K562 (cell line): ENCODE data around the gene UNC79. TPM values are rescaled to one million over a fixed set of nuclear protein-coding genes. Genes with fewer than 3 reads are reported as not detected.

Source experiments
- ATAC-seq: fragments of 200-7000 bp; cut with Tn5 transposase; 3 replicates; pipeline ENCODE4 v1.9.1; 2020; ENCODE audit warnings: moderate library complexity
- BruUV-seq: library from RNA; stranded (reverse); fragments of 400-500 nt; replicated peaks from 2 replicates; lab custom pipeline; 2021; lab: Mats Ljungman, UMichigan
- CTCF ChIA-PET: fragments of 300-600 bp; formaldehyde crosslinking; extraction: SDS; loops from one replicate; lab custom pipeline; 2021; ENCODE audit warnings: low intra/inter-chr PET ratio; lab: Yijun Ruan, JAX
- POLR2A ChIA-PET: fragments of 300-600, 350-650 bp; sonication (Branson Sonifier 250); formaldehyde crosslinking; extraction: SDS; loops from one replicate; lab custom pipeline; 2021; ENCODE audit warnings: antibody characterized with exemption, inconsistent platforms; lab: Yijun Ruan, JAX
- DNase-seq, 4 experiments: peaks; one replicate each; pipeline versions ENCODE4 v3.0.0 to v3.0.0-alpha.2; 2011 to 2018; ENCODE audit warnings: low spot score in 3 of 4, mixed read lengths in 3 of 4; ENCODE audit errors: extremely low read depth in 1 of 4
- FAIRE-seq: peaks from 2 replicates; lab custom pipeline; 2011; peaks lifted over from hg19 to GRCh38; lab: Jason Lieb, UNC
- H2AFZ ChIP-seq: 2 replicates; pipeline ENCODE4 v1.6.0; 2011; ENCODE audit warnings: low read depth, low read length, control low read depth, inconsistent platforms
- H3K27ac ChIP-seq: fragments of 200-600 bp; 3 replicates; pipeline ENCODE4 v1.8.0; 2011; ENCODE audit warnings: low read depth, mild to moderate bottlenecking, control low read depth, inconsistent platforms, low read length, moderate library complexity, mixed read lengths; ENCODE audit errors: extremely low read depth
- H3K27me3 ChIP-seq, 2 experiments: fragments of 300-600 bp in 1 of 2; 2 replicates in 1 of 2; 3 replicates in 1 of 2; pipeline versions ENCODE4 v1.6.0 to v1.8.0; 2011; ENCODE audit warnings: inconsistent platforms in 2 of 2, low read length in 2 of 2, mild to moderate bottlenecking in 1 of 2, mixed read lengths in 1 of 2, moderate library complexity in 1 of 2; ENCODE audit not compliant: control insufficient read depth in 2 of 2, insufficient read depth in 2 of 2
- H3K36me3 ChIP-seq: fragments of 300-600 bp; 3 replicates; pipeline ENCODE4 v1.8.0; 2011; ENCODE audit warnings: mild to moderate bottlenecking, low read length, inconsistent platforms; ENCODE audit not compliant: control insufficient read depth, insufficient read depth
- H3K4me1 ChIP-seq, 2 experiments: fragments of 200-600 bp in 1 of 2; replicated peaks in 1 of 2; 2 replicates in 1 of 2; 3 replicates in 1 of 2; pipeline versions ENCODE4 v1.5.1 to v1.8.0; 2011; ENCODE audit warnings: inconsistent platforms in 2 of 2, low read length in 2 of 2, mild to moderate bottlenecking in 1 of 2, mixed read lengths in 1 of 2, moderate library complexity in 1 of 2; ENCODE audit not compliant: control insufficient read depth in 2 of 2, insufficient read depth in 2 of 2
- H3K4me2 ChIP-seq: 2 replicates; pipeline ENCODE4 v1.6.1; 2011; ENCODE audit warnings: low read length, control low read depth, inconsistent platforms, mixed read lengths; ENCODE audit not compliant: insufficient read depth
- H3K4me3 ChIP-seq: fragments of 200-600 bp; sonication (generic), shearing (Covaris generic); 2 replicates; pipeline ENCODE4 v1.5.1; 2016; ENCODE audit warnings: control low read depth, inconsistent platforms
- H3K79me2 ChIP-seq: fragments of 200-600 bp; 3 replicates; pipeline ENCODE4 v1.8.0; 2011; ENCODE audit warnings: low read length, inconsistent platforms; ENCODE audit not compliant: control insufficient read depth, insufficient read depth
- H3K9ac ChIP-seq, 2 experiments: 2 replicates each; pipeline versions ENCODE4 v1.6.0 to v1.6.1; 2011; ENCODE audit warnings: low read depth in 2 of 2, low read length in 2 of 2, control low read depth in 1 of 2, inconsistent platforms in 1 of 2, mild to moderate bottlenecking in 1 of 2, mixed read lengths in 1 of 2; ENCODE audit not compliant: insufficient read depth in 1 of 2
- H3K9me1 ChIP-seq: one replicate; pipeline ENCODE4 v1.6.0; 2011; ENCODE audit warnings: inconsistent platforms, mild to moderate bottlenecking, low read length, moderate library complexity; ENCODE audit not compliant: control insufficient read depth, insufficient read depth
- H3K9me3 ChIP-seq: replicated peaks from 2 replicates; pipeline ENCODE4 v1.5.1; 2011; ENCODE audit warnings: low read depth, low read length, inconsistent platforms; ENCODE audit not compliant: control insufficient read depth, insufficient read depth
- H4K20me1 ChIP-seq: replicated peaks from 2 replicates; pipeline ENCODE4 v1.6.1; 2011; ENCODE audit warnings: low read length, inconsistent platforms, mixed read lengths; ENCODE audit not compliant: control insufficient read depth, insufficient read depth
- ARNT ChIP-seq, 2 experiments: fragments of 450-650 bp; IDR thresholded peaks; 2 replicates each; pipeline ENCODE4 v1.6.1; 2016; ENCODE audit warnings: mild to moderate bottlenecking in 1 of 2
- ATF4 ChIP-seq: fragments of 450-650 bp; formaldehyde crosslinking; IDR thresholded peaks from 2 replicates; pipeline ENCODE4 v1.4.0; 2022; ENCODE audit warnings: mild to moderate bottlenecking, moderate library complexity
- CCNT2 ChIP-seq: IDR thresholded peaks from 2 replicates; pipeline ENCODE4 v1.6.1; 2011; ENCODE audit warnings: borderline replicate concordance, low read depth, mild to moderate bottlenecking, moderate library complexity, mixed read lengths, low read length; ENCODE audit not compliant: insufficient read length; ENCODE audit errors: extremely low read depth
- CTCF ChIP-seq, 3 experiments: IDR thresholded peaks in 2 of 3; conservative IDR thresholded peaks in 1 of 3; 2 replicates each; pipeline ENCODE4 v1.5.1; 2011 to 2012; ENCODE audit warnings: low read length in 3 of 3, mild to moderate bottlenecking in 3 of 3, control low read depth in 2 of 3, improper control_type of control experiment in 1 of 3, inconsistent platforms in 1 of 3, low read depth in 1 of 3, mixed read lengths in 1 of 3, moderate library complexity in 1 of 3; ENCODE audit not compliant: insufficient read depth in 2 of 3
- EGR1 ChIP-seq: fragments of 450-650 bp; conservative IDR thresholded peaks from 2 replicates; pipeline ENCODE4 v1.6.1; 2017; ENCODE audit warnings: mild to moderate bottlenecking
- FOXJ3 ChIP-seq: sonication (generic); formaldehyde crosslinking; IDR thresholded peaks from 2 replicates; pipeline ENCODE4 v1.4.0; 2020; ENCODE audit warnings: mild to moderate bottlenecking, missing genetic modification reagents
- GATAD2B ChIP-seq: fragments of 450-650 bp; IDR thresholded peaks from 2 replicates; pipeline ENCODE4 v1.6.1; 2017; ENCODE audit warnings: mild to moderate bottlenecking, borderline replicate concordance
- HNRNPK ChIP-seq: fragments of 200-400 bp; formaldehyde crosslinking; IDR thresholded peaks from one replicate; pipeline ENCODE4 v1.6.1; 2018; ENCODE audit warnings: mild to moderate bottlenecking, low read depth, low read length; ENCODE audit not compliant: poor library complexity, severe bottlenecking
- MCM2 ChIP-seq: fragments of 450-650 bp; IDR thresholded peaks from 2 replicates; pipeline ENCODE4 v1.6.1; 2017; ENCODE audit warnings: low read depth, mild to moderate bottlenecking
- NR1H2 ChIP-seq: sonication (generic); formaldehyde crosslinking; IDR thresholded peaks from 2 replicates; pipeline ENCODE4 v1.4.0; 2020; ENCODE audit warnings: mild to moderate bottlenecking, missing genetic modification reagents
- RHOXF2B ChIP-seq: fragments of 250-450 bp; sonication (Bioruptor Pico); conservative IDR thresholded peaks from 2 replicates; pipeline ENCODE4 v1.5.1; 2021
- TCF7L2 ChIP-seq: fragments of 150-350 bp; IDR thresholded peaks from 2 replicates; pipeline ENCODE4 v1.6.1; 2016; ENCODE audit warnings: low read depth, mild to moderate bottlenecking, low read length, moderate library complexity
- TCFL5 ChIP-seq: fragments of 250-450 bp; sonication (Bioruptor Pico); conservative IDR thresholded peaks from 2 replicates; pipeline ENCODE4 v1.6.1; 2021; ENCODE audit warnings: mild to moderate bottlenecking, moderate library complexity, matching md5 sums
- ZNF586 ChIP-seq: fragments of 450-650 bp; formaldehyde crosslinking; conservative IDR thresholded peaks from 2 replicates; pipeline ENCODE4 v1.4.0; 2020; ENCODE audit warnings: mild to moderate bottlenecking, moderate library complexity
- WGBS: fragments of 100-300 bp; shearing (Covaris generic); methylation state at CpG from one replicate; pipeline ENCODE4 v1.1.6; 2016; ENCODE audit warnings: low coverage, mixed read lengths; ENCODE audit not compliant: insufficient coverage; ENCODE audit errors: missing lambda C conversion rate; 5-methylcytosine and 5-hydroxymethylcytosine counted together
- in situ Hi-C: fragments of 300-500 bp; cut with MboI; formaldehyde crosslinking; loops from 4 replicates; pipeline ENCODE4 v1.15.0; 2018; ENCODE audit warnings: inconsistent platforms, mixed read lengths
- intact Hi-C: fragments of 100-400 bp; cut with micrococcal nuclease; formaldehyde crosslinking; loops from 2 replicates; pipeline ENCODE4 v1.14.2; 2022
- polyA plus RNA-seq, 8 experiments: library from polyadenylated mRNA; depleted of rRNA in 4 of 8; stranded (reverse) in 5 of 8; unstranded in 3 of 8; fragments of >200 nt; fragmentation: Nextera tagmentation in 2 of 8; fragmentation: Illumina TruSeq in 1 of 8; extraction: Ambion mirVana in 2 of 8; extraction: Trizol in 1 of 8; gene quantifications; 2 replicates each; pipeline versions ENCODE4 v1.2.1 to v1.2.3, GENCODE V29; 2011 to 2014; ENCODE audit warnings: inconsistent platforms in 1 of 8, missing spikeins in 1 of 8
- total RNA-seq, 7 experiments: library from RNA; depleted of rRNA in 6 of 7; stranded (reverse); fragments of >200 nt in 6 of 7; fragmentation: Illumina TruSeq in 2 of 7; extraction: Trizol in 2 of 7; gene quantifications; 2 replicates each; pipeline versions ENCODE4 v1.2.1 to v1.2.3, GENCODE V29; 2011 to 2021; ENCODE audit warnings: low replicate concordance in 1 of 7
- TF ChIP-seq, protein P1 (sequence below): sonication (generic); formaldehyde crosslinking; IDR thresholded peaks from 2 replicates; pipeline ENCODE4 v1.8.0; 2022; ENCODE audit warnings: mild to moderate bottlenecking, missing genetic modification reagents, borderline replicate concordance
- TF ChIP-seq, protein P2 (sequence below): fragments of 250-450 bp; sonication (Bioruptor Pico); IDR thresholded peaks from 2 replicates; pipeline ENCODE4 v1.4.0; 2020; ENCODE audit warnings: mild to moderate bottlenecking, moderate library complexity

The UNC79 gene
- total and polyA plus RNA-seq, 9 of the 15 experiments (the other 6 are each of a cell fraction or from before 2014, with no cell fraction given): under 0.01 to 0.04 (median 0.01) TPM; not detected in 6

GRCh38 chr14:93727917-93728650 lies 297.3 kb downstream of the UNC79 start:
- no peak overlapping the region for H3K4me2 ChIP-seq
- BruUV-seq: no TSS peak
- POLR2A ChIA-PET: no interaction called here
- TF ChIP-seq HNRNPK: no peak
- TF ChIP-seq RHOXF2B: no peak
- TF ChIP-seq TCFL5 (CRISPR knock-in tag): no peak
- no peak for TF ChIP-seq CCNT2
- TF ChIP-seq NR1H2 (CRISPR knock-in tag): no peak
- no peak for TF ChIP-seq CTCF (IDR thresholded peaks at IDR 0.05 in 2 of 3, conservative IDR thresholded peaks at IDR 0.05 in 1 of 3; ENCODE audit: insufficient read depth in 2 of 3, low read depth in 1 of 3, low read length in 3 of 3)
- TF ChIP-seq, protein P1, sequence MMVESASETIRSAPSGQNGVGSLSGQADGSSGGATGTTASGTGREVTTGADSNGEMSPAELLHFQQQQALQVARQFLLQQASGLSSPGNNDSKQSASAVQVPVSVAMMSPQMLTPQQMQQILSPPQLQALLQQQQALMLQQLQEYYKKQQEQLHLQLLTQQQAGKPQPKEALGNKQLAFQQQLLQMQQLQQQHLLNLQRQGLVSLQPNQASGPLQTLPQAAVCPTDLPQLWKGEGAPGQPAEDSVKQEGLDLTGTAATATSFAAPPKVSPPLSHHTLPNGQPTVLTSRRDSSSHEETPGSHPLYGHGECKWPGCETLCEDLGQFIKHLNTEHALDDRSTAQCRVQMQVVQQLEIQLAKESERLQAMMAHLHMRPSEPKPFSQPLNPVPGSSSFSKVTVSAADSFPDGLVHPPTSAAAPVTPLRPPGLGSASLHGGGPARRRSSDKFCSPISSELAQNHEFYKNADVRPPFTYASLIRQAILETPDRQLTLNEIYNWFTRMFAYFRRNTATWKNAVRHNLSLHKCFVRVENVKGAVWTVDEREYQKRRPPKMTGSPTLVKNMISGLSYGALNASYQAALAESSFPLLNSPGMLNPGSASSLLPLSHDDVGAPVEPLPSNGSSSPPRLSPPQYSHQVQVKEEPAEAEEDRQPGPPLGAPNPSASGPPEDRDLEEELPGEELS (CRISPR knock-in tag): no peak
- no peak for TF ChIP-seq TCF7L2
- TF ChIP-seq, protein P2, sequence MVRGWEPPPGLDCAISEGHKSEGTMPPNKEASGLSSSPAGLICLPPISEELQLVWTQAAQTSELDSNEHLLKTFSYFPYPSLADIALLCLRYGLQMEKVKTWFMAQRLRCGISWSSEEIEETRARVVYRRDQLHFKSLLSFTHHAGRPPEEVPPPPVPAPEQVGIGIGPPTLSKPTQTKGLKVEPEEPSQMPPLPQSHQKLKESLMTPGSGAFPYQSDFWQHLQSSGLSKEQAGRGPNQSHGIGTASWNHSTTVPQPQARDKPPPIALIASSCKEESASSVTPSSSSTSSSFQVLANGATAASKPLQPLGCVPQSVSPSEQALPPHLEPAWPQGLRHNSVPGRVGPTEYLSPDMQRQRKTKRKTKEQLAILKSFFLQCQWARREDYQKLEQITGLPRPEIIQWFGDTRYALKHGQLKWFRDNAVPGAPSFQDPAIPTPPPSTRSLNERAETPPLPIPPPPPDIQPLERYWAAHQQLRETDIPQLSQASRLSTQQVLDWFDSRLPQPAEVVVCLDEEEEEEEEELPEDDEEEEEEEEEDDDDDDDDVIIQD (CRISPR knock-in tag): no peak
- no peak for TF ChIP-seq EGR1
- TF ChIP-seq ZNF586 (CRISPR knock-in tag): no peak
- TF ChIP-seq ARNT (IDR thresholded peaks at IDR 0.05): no peak
- TF ChIP-seq ATF4: no peak
- TF ChIP-seq MCM2: no peak
- no peak for TF ChIP-seq GATAD2B
- TF ChIP-seq FOXJ3: no peak

More at GRCh38 chr14:93727917-93728650, 297.3 kb downstream of the UNC79 start:
- H3K9me1 ChIP-seq: no peaks in the 10 kb centered on the region
- CTCF ChIA-PET: no interaction called here
- intact Hi-C loops: no loop called here
- in situ Hi-C loops: no loop called here
- H3K27ac ChIP-seq: no peak overlapping the region
- no peak overlapping the region for H3K9ac ChIP-seq
- no peaks in the 10 kb centered on the region for H3K79me2 ChIP-seq
- ATAC-seq (no peak), DNase-seq (no peak), FAIRE-seq (no peak)
- H2AFZ ChIP-seq: no peak overlapping the region
- H3K4me1 ChIP-seq: no peaks in the 10 kb centered on the region
- no peak overlapping the region for H3K4me3 ChIP-seq
- H3K36me3 ChIP-seq: no peaks in the 10 kb centered on the region
- under 1% methylated on average over 14 of the region's 19 CpGs for WGBS
- no peaks in the 10 kb centered on the region for H4K20me1 ChIP-seq
- no peaks in the 10 kb centered on the region; a peak in 2 of 5 replicates for H3K27me3 ChIP-seq
- H3K9me3 ChIP-seq: no peaks in the 10 kb centered on the region
